Uterus (tissue), 4 donors: ENCODE data around the gene CA10. TPM values are rescaled to one million over a fixed set of nuclear protein-coding genes. Genes with fewer than 3 reads are reported as not detected.

Source experiments
- DNase-seq, 2 donors: peaks; one replicate each; pipeline ENCODE4 v3.0.0-alpha.2; 2019 to 2020
- H3K27ac ChIP-seq, 2 donors: fragments of 200-600 bp; sonication (generic); 1 replicate in 1 of 2; 2 replicates in 1 of 2; pipeline ENCODE4 v1.5.1; 2016 to 2018
- H3K27me3 ChIP-seq, 2 donors: fragments of 200-600 bp; sonication (generic); one replicate each; pipeline ENCODE4 v1.5.1; 2018 to 2019; ENCODE audit warnings: control low read depth in 1 of 2
- H3K36me3 ChIP-seq, 2 donors: fragments of 200-600 bp; sonication (generic); one replicate each; pipeline ENCODE4 v1.5.1; 2019; ENCODE audit warnings: control low read depth in 1 of 2
- H3K4me1 ChIP-seq, 2 donors: fragments of 200-600 bp; sonication (generic); one replicate each; pipeline ENCODE4 v1.5.1; 2018 to 2019; ENCODE audit warnings: control low read depth in 1 of 2
- H3K4me3 ChIP-seq, 2 donors: fragments of 200-600 bp; sonication (generic); 1 replicate in 1 of 2; 2 replicates in 1 of 2; pipeline ENCODE4 v1.5.1; 2018 to 2019; ENCODE audit warnings: mild to moderate bottlenecking in 1 of 2
- H3K9me3 ChIP-seq, 2 donors: fragments of 200-600 bp; sonication (generic); one replicate each; pipeline ENCODE4 v1.5.1; 2019; ENCODE audit warnings: control low read depth in 1 of 2
- CTCF ChIP-seq, 4 experiments: fragments of 200-600 bp in 2 of 4; fragments of 450-650 bp in 2 of 4; sonication (generic) in 2 of 4; IDR thresholded peaks; one replicate each; pipeline ENCODE4 v1.5.1; 2016 to 2019; ENCODE audit warnings: antibody characterized with exemption in 4 of 4, mild to moderate bottlenecking in 2 of 4, moderate library complexity in 1 of 4
- POLR2A ChIP-seq, 2 donors: fragments of 450-650 bp; IDR thresholded peaks; one replicate each; pipeline ENCODE4 v1.6.1; 2016; ENCODE audit warnings: antibody characterized with exemption in 2 of 2, mild to moderate bottlenecking in 1 of 2, moderate library complexity in 1 of 2
- intact Hi-C: fragments of 100-400 bp; cut with DNase I; formaldehyde crosslinking; loops from one replicate; pipeline ENCODE4 v1.15.1; 2023; ENCODE audit warnings: low total_unique reads
- total RNA-seq, 4 donors: library from RNA; depleted of rRNA in 3 of 4; stranded (reverse); fragments of >200 nt in 3 of 4; gene quantifications; one replicate each; pipeline versions ENCODE4 v1.1.0 to v1.2.4, GENCODE V29; 2014 to 2023
- donor health status: DM: yes; HTN: yes; CAD: no.

Gene CA10
- total RNA-seq, 4 donors from 2014 or later: 5.3 TPM; not detected in 3

GRCh38 chr17:51607512-51607911 is 551.0 kb downstream of the CA10 start:
- intact Hi-C loops: no loop called here
- H3K27ac ChIP-seq: no peak overlapping the region
- TF ChIP-seq POLR2A (IDR thresholded peaks at IDR 0.05) (no peak), CTCF (IDR thresholded peaks at IDR 0.05) (no peak)
- no peaks in the 10 kb centered on the region for H3K9me3 ChIP-seq
- no peak overlapping the region for H3K4me3 ChIP-seq
- H3K27me3 ChIP-seq: no peaks in the 10 kb centered on the region
- DNase-seq: no peak
- no peaks in the 10 kb centered on the region for H3K4me1 ChIP-seq
- H3K36me3 ChIP-seq: no peaks in the 10 kb centered on the region

GRCh38 chr17:51604299-51605020 is 554.1 kb downstream of the CA10 start:
- Histone ChIP-seq H3K9me3 (no peaks in the 10 kb centered on the region), H3K4me3 (no peak overlapping the region), H3K27ac (no peak overlapping the region), H3K27me3 (no peaks in the 10 kb centered on the region), H3K36me3 (no peaks in the 10 kb centered on the region), H3K4me1 (no peaks in the 10 kb centered on the region)
- intact Hi-C loops: no loop called here
- DNase-seq: no peak
- TF ChIP-seq POLR2A (IDR thresholded peaks at IDR 0.05) (no peak), CTCF (IDR thresholded peaks at IDR 0.05) (no peak)

- Histone ChIP-seq H3K36me3 (no peaks in the 10 kb centered on the region), H3K27me3 (no peaks in the 10 kb centered on the region), H3K4me3 (no peak overlapping the region), H3K9me3 (no peaks in the 10 kb centered on the region), H3K27ac (no peak overlapping the region), H3K4me1 (no peaks in the 10 kb centered on the region)
- intact Hi-C loops: no loop called here
- TF ChIP-seq POLR2A (IDR thresholded peaks at IDR 0.05): no peak
- TF ChIP-seq CTCF (IDR thresholded peaks at IDR 0.05): no peak
- no peak for DNase-seq
Measured at GRCh38 chr17:51601622-51602261, 556.8 kb downstream of the CA10 start.

GRCh38 chr17:51598824-51599223 is 559.7 kb downstream of the CA10 start:
- Histone ChIP-seq H3K4me3 (no peak overlapping the region), H3K27ac (no peak overlapping the region)

More at GRCh38 chr17:51598824-51599223, 559.7 kb downstream of the CA10 start:
- H3K36me3 ChIP-seq: no peaks in the 10 kb centered on the region
- no peaks in the 10 kb centered on the region for H3K4me1 ChIP-seq
- intact Hi-C loops: no loop called here
- TF ChIP-seq CTCF (IDR thresholded peaks at IDR 0.05): no peak
- TF ChIP-seq POLR2A (IDR thresholded peaks at IDR 0.05): no peak
- DNase-seq: no peak
- H3K27me3 ChIP-seq: no peaks in the 10 kb centered on the region
- no peaks in the 10 kb centered on the region for H3K9me3 ChIP-seq
